ENCODE data around the gene FAS.
A peak's percentile ranks its signal among the peaks of the same experiment; 100 is the strongest.

Gene FAS

GRCh38 chr10:88978463-88978862 is 12.1 kb upstream of the FAS start:
- TF ChIP-seq, protein P1, sequence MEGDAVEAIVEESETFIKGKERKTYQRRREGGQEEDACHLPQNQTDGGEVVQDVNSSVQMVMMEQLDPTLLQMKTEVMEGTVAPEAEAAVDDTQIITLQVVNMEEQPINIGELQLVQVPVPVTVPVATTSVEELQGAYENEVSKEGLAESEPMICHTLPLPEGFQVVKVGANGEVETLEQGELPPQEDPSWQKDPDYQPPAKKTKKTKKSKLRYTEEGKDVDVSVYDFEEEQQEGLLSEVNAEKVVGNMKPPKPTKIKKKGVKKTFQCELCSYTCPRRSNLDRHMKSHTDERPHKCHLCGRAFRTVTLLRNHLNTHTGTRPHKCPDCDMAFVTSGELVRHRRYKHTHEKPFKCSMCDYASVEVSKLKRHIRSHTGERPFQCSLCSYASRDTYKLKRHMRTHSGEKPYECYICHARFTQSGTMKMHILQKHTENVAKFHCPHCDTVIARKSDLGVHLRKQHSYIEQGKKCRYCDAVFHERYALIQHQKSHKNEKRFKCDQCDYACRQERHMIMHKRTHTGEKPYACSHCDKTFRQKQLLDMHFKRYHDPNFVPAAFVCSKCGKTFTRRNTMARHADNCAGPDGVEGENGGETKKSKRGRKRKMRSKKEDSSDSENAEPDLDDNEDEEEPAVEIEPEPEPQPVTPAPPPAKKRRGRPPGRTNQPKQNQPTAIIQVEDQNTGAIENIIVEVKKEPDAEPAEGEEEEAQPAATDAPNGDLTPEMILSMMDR (conservative IDR thresholded peaks at IDR 0.05; ENCODE audit: low read length), result no peak
- no peak for DNase-seq (ENCODE audit: low read depth)
- H3K4me3 ChIP-seq (ENCODE audit: low read length), result no peak overlapping the region

DNA sequence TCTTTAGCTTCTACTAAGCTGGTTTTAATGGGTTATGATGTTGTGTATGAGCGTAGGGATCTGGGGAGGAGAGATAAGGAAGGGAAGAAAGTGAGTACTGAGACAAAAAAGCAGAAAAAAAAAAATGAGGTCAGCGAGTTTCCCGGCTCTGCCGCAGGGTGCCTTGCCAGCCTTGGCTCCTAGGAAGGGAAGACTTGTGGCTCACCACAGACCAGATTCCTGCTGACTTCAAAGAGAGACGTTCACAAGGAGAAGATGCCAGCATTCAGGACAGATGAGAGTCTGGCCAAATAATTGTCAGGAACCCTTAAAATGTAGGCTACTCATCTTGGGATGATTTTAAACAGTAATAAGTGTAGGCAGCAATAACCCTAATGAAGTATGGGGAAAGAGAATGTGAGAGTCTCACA is 11.4 kb upstream of the FAS start:
- H3K4me3 ChIP-seq (ENCODE audit: low read length), result no peak overlapping the region
- DNase-seq (ENCODE audit: low read depth), result peak; percentile 97
- TF ChIP-seq, protein P1 (conservative IDR thresholded peaks at IDR 0.05; ENCODE audit: low read length), result no peak

DNA sequence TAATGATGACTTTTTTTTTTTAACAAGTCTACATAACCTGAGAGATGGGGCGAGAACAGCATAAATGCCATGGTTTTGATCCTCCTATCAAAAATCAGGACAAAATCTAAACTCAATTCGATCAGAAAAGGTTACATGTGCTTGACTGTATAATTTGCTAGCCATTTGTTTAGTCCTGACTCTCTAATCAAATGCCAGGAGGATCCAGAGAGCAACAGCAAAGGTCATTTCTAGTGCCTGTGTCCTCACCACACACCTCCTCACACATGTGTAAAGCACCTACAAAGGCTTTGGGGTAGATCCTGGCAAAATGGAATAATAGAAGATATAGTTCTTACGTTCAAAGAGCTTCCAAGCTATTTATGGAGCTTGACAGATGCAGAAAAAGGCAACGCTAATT is 11.0 kb upstream of the FAS start:
- DNase-seq (ENCODE audit: low read depth), result no peak
- TF ChIP-seq, protein P1 (conservative IDR thresholded peaks at IDR 0.05; ENCODE audit: low read length), result no peak
- H3K4me3 ChIP-seq (ENCODE audit: low read length), result no peak overlapping the region

DNA sequence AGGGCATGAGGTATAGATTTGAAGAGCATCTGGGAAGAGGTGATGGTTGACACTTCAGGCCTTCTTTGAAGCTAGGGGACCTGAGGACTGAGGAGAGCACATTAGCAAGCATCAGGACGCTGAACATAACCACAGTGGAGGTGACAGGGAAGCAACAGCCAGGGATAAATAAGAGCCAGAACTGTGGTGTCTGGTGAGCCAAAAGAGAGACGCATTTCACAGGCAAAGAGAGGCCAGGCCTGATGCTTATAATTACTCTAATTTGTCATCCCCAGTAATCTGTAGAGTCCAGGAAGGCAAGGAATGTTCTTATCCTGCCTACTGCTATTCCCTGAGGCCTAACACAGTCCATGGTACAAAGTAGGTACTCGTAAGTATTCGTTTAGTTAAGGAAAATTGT is 10.4 kb upstream of the FAS start:
- DNase-seq (ENCODE audit: low read depth), result no peak
- no peak overlapping the region for H3K4me3 ChIP-seq (ENCODE audit: low read length)
- TF ChIP-seq, protein P1 (conservative IDR thresholded peaks at IDR 0.05; ENCODE audit: low read length), result no peak

- no peak overlapping the region for H3K4me3 ChIP-seq (ENCODE audit: low read length)
- TF ChIP-seq, protein P1 (conservative IDR thresholded peaks at IDR 0.05; ENCODE audit: low read length), result no peak
- no peak for DNase-seq (ENCODE audit: low read depth)
Measured at GRCh38 chr10:88980800-88981199, 9.8 kb upstream of the FAS start.

DNA sequence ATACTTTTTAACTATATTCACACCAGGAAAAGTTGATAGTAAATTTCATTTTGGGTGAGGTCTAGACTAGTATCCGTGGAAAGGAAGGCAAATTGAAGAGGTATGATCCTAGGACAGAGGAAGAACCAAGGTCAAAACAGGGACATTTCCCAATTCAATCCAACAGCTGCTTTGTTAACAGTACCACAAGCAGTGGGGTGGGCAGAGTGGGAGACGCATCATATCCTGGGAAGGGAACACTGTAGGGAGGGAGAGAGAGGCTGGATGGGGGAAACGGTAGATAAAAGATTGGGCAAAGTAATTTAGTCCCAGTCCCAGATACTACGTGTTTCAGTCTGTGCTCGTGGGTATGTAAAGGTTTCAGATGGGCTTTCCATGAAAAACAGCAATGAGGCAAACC is 9.2 kb upstream of the FAS start:
- TF ChIP-seq, protein P1 (conservative IDR thresholded peaks at IDR 0.05; ENCODE audit: low read length), result no peak
- no peak for DNase-seq (ENCODE audit: low read depth)
- H3K4me3 ChIP-seq (ENCODE audit: low read length), result no peak overlapping the region

DNA sequence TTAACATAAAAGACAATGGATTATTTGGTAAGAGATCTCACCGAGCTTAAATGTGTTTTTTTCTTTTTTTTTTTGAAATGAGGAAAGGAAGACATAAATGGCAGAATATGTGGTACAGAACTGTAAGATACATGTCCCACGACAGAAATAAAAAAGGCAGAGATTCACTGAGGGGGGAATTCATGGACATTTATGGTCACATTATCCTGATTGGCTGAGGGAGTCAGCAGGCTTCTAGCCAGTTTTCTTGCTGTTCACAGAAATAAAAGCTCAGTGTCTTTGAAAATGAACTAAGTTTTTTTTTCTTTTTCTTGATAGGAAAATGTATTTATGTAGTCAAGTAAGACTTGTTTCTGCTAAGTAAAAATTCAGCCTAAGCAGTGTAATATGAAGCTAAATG is 8.2 kb upstream of the FAS start:
- DNase-seq (ENCODE audit: low read depth), result no peak
- TF ChIP-seq, protein P1 (conservative IDR thresholded peaks at IDR 0.05; ENCODE audit: low read length), result no peak
- H3K4me3 ChIP-seq (ENCODE audit: low read length), result no peak overlapping the region
